Coronary artery (tissue), 2 donors: ENCODE measurements around the gene FRAT1.

Source experiments
- DNase-seq: peaks from one replicate; pipeline ENCODE4 v3.0.0-alpha.2; 2017; ENCODE audit warnings: low spot score
- H3K27ac ChIP-seq, 2 donors: fragments of 200-600 bp; sonication (generic); one replicate each; pipeline ENCODE4 v1.5.1; 2016 to 2019
- H3K4me3 ChIP-seq: fragments of 200-600 bp; sonication (generic); 2 replicates; pipeline ENCODE4 v1.5.1; 2016; ENCODE audit warnings: mild to moderate bottlenecking, moderate library complexity
- TF ChIP-seq, protein P1 (sequence below): fragments of 200-600 bp; sonication (generic); IDR thresholded peaks from one replicate; pipeline ENCODE4 v1.5.1; 2019; ENCODE audit warnings: antibody characterized with exemption

Gene FRAT1

DNA sequence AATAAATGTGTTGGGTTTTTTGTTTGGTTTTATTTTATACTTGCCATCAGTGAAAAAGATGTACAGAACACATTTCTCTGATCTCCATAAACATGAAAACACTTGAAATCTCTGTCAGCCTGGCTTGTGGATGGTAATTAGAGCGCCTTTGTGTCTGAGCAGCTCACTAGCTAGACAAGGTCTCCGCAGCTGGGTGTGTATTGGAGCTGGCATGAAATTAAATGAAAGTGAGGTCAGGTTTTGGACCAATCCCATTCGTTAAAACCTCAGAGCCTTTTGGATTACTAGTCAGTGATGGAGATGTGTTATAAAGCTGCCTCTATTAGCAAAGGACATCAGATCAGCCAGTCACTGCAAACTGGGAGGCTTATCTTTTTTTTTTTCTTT is 2.7 kb downstream of the FRAT1 start:
- TF ChIP-seq, protein P1, sequence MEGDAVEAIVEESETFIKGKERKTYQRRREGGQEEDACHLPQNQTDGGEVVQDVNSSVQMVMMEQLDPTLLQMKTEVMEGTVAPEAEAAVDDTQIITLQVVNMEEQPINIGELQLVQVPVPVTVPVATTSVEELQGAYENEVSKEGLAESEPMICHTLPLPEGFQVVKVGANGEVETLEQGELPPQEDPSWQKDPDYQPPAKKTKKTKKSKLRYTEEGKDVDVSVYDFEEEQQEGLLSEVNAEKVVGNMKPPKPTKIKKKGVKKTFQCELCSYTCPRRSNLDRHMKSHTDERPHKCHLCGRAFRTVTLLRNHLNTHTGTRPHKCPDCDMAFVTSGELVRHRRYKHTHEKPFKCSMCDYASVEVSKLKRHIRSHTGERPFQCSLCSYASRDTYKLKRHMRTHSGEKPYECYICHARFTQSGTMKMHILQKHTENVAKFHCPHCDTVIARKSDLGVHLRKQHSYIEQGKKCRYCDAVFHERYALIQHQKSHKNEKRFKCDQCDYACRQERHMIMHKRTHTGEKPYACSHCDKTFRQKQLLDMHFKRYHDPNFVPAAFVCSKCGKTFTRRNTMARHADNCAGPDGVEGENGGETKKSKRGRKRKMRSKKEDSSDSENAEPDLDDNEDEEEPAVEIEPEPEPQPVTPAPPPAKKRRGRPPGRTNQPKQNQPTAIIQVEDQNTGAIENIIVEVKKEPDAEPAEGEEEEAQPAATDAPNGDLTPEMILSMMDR, result no peak
- no peak for DNase-seq
- peak overlapping the region; percentile 86 for H3K4me3 ChIP-seq
- H3K27ac ChIP-seq, result peak overlapping the region in 1 of 2 donors; percentile 92

DNA sequence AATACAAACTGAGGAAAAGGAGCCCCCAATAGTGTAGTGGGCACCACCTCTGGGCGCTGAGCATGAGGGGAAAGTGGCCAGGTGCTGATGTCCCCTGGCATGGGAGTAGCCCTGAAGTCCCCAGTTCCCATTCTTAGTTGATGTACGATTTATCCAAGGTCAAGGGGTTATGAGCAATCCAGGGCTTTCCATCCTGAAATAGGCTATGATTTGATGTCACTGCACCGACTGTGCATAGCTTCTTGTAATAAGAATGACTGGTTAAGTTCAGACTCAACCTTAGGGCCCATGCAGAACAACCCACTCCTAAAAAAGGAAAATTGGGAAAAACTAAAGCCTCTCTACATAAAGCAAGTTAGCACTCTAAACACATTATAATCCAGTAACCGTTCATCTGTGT is 4.4 kb downstream of the FRAT1 start:
- Histone ChIP-seq H3K27ac (no peak overlapping the region), H3K4me3 (no peak overlapping the region)
- DNase-seq, result no peak
- TF ChIP-seq, protein P1, result no peak

DNA sequence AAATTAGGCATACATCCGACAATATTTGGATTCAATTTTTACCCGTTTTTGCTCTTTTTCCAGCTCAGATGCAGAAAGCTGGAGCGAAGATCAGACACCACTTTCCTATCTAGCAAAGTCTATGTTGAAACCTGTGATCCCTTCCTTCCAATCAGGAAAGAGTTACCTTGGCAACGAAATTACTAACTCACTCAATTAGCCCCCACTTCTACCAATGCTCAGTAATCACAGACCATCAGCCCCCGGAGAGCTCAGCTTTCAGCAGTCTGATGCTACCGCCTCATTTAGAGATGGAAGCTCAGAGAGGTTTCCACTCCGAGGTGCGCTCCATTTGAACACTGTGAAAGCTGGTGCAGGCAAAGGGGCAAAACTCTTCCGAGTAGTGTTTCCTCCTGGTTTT is 6.7 kb downstream of the FRAT1 start:
- TF ChIP-seq, protein P1, result no peak
- no peak overlapping the region for H3K4me3 ChIP-seq
- DNase-seq, result no peak

DNA sequence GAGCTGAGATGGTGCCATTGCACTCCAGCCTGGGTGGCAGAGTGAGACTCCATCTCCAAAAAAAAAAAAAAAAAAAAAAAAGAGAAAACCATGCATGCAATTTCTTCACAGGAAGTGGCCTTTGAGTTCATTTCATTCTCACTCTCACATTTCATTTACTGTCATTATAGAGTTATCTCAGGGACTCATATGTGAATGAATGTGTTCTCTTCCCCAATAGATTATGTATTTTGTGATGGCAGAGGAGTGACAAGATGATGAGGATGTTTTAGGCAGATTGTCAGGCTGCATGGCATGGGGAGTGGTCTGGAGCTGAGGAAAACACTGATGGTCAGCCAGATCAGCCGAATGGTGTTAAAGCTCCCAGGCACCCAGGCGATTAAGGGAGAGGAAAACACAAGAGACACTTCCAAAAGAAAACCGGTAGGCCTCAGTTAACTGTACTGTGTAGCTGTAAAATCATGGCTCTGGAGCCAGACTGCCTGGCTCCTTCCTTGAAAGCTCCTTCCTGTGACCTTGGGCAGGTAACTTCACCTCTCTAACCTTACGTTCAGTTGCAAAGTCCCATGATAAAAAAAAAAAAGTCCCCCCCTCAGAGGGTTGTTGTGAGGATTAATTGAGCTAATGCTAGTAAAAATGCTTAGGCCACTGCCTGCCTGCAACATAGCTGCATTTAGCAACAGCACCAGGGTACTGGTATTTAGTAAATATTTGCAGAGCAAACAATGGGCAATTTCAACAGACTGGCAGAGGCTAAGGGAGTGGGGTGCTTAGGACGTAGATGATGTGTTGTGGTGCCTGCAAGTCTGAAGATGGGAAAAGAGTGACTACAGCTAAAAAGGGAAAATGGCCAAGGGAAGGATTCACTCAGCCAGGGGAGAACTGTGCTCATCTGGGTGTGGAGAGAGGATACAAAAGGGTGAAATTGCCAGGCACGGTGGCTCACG is 8.6 kb downstream of the FRAT1 start:
- TF ChIP-seq, protein P1, result no peak
- Histone ChIP-seq H3K27ac (no peak overlapping the region), H3K4me3 (no peak overlapping the region)
- DNase-seq, result no peak

More for the DNA sequence above, 6.7 kb downstream of the FRAT1 start:
- no peak overlapping the region for H3K27ac ChIP-seq

DNA sequence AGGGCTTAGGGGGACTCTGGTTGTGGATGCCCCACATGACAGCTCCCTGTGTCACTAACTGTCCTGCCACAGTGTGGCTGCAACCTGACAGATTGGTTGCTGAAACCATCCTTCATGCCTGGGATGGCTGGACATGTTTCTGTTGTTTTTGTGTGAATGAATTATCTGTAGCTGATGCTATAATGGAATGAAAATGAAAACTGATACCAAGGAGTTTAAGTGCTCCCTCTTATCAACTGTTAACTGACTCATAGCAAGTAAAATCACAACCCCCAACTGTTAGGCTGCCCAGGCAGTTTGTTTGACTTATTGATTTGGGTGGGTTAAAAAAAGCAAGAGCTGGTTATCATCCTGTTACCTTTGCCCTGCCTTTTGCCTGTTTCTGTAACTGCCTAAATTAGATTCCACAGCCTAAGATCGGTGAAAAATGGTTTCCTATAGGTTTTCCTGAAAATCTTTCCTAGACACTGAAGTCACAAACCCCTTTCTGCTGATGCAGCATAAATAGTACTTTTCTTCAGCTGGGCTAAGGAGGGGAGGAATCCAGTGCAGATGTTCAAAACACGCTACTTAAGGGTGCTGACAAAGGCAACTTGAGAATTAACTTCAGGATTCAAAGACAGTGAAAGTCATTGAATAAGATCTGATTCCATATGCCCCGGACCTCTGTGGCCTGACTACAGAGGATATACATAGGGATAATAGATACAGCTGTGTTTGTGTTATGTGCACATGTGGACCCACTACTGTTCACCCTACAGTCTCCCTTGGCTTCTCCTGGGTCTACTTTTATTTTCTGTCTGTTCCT is 9.8 kb downstream of the FRAT1 start:
- Histone ChIP-seq H3K4me3 (no peak overlapping the region), H3K27ac (no peak overlapping the region)
- DNase-seq, result no peak
- TF ChIP-seq, protein P1, result no peak

DNA sequence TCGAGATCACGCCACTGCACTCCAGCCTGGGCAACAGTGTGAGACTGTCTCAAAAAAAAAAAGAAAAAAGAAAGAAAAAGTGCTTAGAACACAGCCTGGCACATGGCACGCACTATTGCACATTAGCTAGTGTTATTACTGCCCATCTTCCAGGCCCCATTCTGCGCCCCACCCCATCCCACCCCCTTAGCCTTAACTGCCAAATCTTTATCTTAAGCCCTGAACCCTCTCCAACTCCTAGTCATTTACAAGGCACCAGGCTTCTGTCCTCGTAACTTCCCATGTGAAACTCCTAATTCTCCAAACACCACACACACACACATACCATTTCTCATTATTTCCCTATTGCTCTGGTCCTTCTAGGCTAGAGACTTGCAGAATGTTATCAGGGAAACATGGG is 10.7 kb downstream of the FRAT1 start:
- no peak for DNase-seq
- TF ChIP-seq, protein P1, result no peak
- Histone ChIP-seq H3K27ac (no peak overlapping the region), H3K4me3 (no peak overlapping the region)
